HG03432 (cell line): Measurements from ENCODE around the gene S100A7A.
"Not testable (repeated sequence)": the region's sequence is repeated elsewhere in the genome, so short reads cannot be mapped to it uniquely, and the experiment has no call there.

ENCODE experiments used
- ATAC-seq: cut with Tn5 transposase; IDR thresholded peaks from one replicate; pipeline ENCODE4 v1.9.1; 2021; ENCODE audit warnings: mild to moderate bottlenecking, moderate library complexity; ENCODE audit not compliant: unreplicated experiment

Gene S100A7A

DNA sequence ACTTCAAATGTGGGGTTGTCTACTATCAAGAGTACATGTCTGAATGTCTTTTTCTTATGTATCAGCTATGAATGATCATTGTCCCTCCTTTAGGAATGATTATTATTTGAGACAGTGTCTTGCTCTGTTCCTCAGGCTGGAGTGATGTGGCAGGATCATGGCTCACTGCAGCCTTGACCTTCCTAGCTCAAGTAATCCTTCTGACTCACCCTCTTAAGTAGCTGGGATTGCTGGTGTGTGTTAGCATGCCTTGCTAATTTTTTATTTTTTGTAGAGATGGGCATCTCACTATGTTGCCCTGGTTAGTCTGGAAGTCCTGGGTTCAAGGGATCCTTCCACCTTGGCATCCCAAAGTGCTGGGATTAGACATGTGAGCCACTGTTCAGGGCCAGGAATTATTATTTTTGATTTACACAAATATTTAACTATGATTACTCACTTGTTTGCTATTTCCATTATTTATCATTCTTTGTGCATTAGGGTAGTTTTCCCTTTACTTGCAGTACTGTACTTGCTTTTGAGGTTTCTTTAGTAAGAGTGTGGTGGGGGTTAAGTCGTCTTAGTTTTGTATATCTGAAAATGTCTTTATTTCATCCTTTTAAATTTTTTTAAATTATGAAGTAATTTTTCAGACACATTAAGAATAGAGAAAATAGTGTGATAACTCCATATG is 31.3 kb downstream of the S100A7A start:
- ATAC-seq = no peak

DNA sequence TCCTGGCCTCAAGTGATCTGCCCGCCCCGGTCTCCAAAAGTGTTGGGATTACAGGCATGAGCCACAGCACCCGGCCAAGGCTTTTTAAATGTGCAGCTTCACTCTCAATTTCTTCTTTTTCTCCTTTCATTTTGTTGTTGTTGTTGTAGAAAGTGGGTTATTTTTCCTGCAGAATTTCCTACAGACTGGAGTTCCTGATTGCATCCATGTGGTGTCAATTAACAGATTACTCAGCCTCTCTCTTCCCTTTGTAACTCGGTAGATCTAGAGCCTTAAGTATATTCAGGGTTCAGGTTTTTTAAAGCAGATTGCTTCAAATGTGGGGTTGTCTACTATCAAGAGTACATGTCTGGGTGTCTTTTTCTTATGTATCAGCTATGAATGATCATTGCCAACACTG is 32.5 kb downstream of the S100A7A start:
- not testable (repeated sequence) for ATAC-seq

DNA sequence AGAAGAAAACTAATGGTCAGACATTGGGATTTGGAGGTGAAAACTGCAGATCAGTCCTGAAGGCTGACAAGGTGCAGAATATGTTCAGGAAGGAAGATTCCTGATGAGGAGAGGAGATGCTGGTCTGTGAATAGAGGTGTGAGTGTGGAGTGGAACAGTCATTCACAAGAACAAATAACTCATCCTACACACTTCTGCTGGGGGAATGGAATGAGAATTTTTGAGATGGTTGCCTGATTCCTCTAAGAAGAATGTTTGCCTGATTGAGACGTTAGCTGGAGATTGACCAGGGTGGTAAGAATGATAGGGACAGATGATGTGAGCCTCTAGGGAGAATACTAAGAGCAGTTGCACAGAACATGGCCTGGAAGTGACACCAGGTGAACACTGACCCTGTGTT is 40.1 kb downstream of the S100A7A start:
- no peak for ATAC-seq

DNA sequence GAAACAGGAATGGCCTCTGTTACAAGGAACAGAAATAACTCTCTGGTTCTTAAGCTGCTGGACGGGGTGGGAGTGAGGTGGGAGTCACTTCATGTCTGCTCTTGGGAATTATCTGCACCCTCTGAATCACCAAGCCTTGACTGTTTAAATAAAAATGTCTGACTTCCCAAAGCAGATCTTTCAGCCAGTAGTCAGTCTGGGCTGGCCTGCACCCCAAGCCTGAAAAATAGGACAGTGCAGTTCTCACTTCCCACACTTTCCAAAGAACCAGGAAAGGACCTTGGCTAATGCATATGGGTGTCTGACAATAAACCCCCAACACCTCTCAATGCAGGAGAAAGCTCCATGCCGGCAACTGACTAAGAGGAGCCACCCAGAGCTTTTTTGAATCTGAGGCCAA is 43.3 kb downstream of the S100A7A start:
- ATAC-seq = no peak

- ATAC-seq = no peak
Measured at GRCh38 chr1:153460551-153460950, 44.2 kb downstream of the S100A7A start, which contains the start of gene S100A7. S100A7 (minus strand) TSS chr1:153460651; CDS start chr1:153459013, 1,638 bp downstream.

GRCh38 chr1:153462741-153463140 is 46.4 kb downstream of the S100A7A start:
- not testable (repeated sequence) for ATAC-seq

GRCh38 chr1:153465811-153466636 is 49.7 kb downstream of the S100A7A start:
- ATAC-seq = no peak

DNA sequence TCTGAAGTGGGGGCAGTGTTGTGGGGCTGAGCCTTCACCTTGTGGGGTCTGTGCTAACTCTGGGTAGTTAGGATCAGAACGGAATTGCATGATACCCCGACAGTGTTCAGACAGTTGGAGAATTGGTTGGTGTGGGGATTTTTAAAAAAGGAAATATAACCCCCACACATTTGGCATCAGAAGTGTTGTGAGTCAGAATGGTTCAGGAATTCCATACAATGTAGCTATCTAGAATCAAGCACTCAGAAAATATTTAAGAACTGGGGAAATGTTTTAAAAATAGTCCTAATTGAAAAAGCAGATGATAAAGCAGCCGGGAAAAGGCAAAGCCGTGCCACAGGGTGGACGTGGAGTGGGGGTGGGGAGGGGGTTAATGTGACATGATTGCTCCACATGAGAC is 50.6 kb downstream of the S100A7A start:
- ATAC-seq = no peak

- no peak for ATAC-seq
Measured at GRCh38 chr1:153470707-153471106, 54.4 kb downstream of the S100A7A start.
